SU-DHL-6 (cell line): ENCODE data around the gene OR2W3.

Experiments used
- H2AFZ ChIP-seq: fragments of 200-600 bp; sonication (generic); 2 replicates; pipeline ENCODE4 v1.6.1; 2014; ENCODE audit warnings: low read depth, mild to moderate bottlenecking, moderate library complexity, mixed read lengths, antibody characterized with exemption, low read length; ENCODE audit not compliant: severe bottlenecking
- H3F3A ChIP-seq: fragments of 200-600 bp; shearing (Covaris generic); 2 replicates; pipeline ENCODE4 v1.6.0; 2016; ENCODE audit warnings: antibody characterized with exemption, mild to moderate bottlenecking; ENCODE audit not compliant: insufficient read depth
- H3K27ac ChIP-seq: fragments of 200-600 bp; sonication (generic); 2 replicates; pipeline ENCODE4 v1.5.1; 2016; ENCODE audit warnings: low read depth, mild to moderate bottlenecking, low read length, moderate library complexity, mixed read lengths
- H3K27me3 ChIP-seq: fragments of 200-600 bp; sonication (generic), shearing (Covaris generic); 2 replicates; pipeline ENCODE4 v1.6.0; 2014; ENCODE audit warnings: mild to moderate bottlenecking, low read length
- H3K36me3 ChIP-seq: fragments of 200-600 bp; sonication (generic); 2 replicates; pipeline ENCODE4 v1.6.1; 2014; ENCODE audit warnings: mild to moderate bottlenecking, low read length, mixed read lengths
- H3K4me2 ChIP-seq: fragments of 300-600, 200-600 bp; shearing (Covaris generic), sonication (generic); 2 replicates; pipeline ENCODE4 v1.6.0; 2014; ENCODE audit warnings: low read length, low read depth, mild to moderate bottlenecking; ENCODE audit not compliant: poor library complexity, severe bottlenecking
- H3K4me3 ChIP-seq: fragments of 200-600 bp; sonication (generic); 2 replicates; pipeline ENCODE4 v1.5.1; 2014; ENCODE audit warnings: antibody characterized with exemption, low read length, mild to moderate bottlenecking, mixed read lengths; ENCODE audit not compliant: insufficient read depth, poor library complexity, severe bottlenecking
- H3K79me2 ChIP-seq: fragments of 200-600 bp; sonication (generic); 2 replicates; pipeline ENCODE4 v1.6.1; 2014; ENCODE audit warnings: mild to moderate bottlenecking, low read length, moderate library complexity; ENCODE audit not compliant: insufficient read depth
- H3K9ac ChIP-seq: fragments of 200-600 bp; sonication (generic); 2 replicates; pipeline ENCODE4 v1.7.0; 2014; ENCODE audit warnings: mild to moderate bottlenecking, low read length
- H3K9me2 ChIP-seq: fragments of 200-600 bp; sonication (generic); replicated peaks from 2 replicates; pipeline ENCODE4 v1.6.1; 2014; ENCODE audit warnings: low read length; ENCODE audit not compliant: insufficient read depth
- H3K9me3 ChIP-seq: fragments of 200-600 bp; sonication (generic); 2 replicates; pipeline ENCODE4 v1.6.1; 2014; ENCODE audit warnings: low read length, mixed read lengths; ENCODE audit not compliant: insufficient read depth
- H4K20me1 ChIP-seq: fragments of 200-600 bp; sonication (generic); 2 replicates; pipeline ENCODE4 v1.6.1; 2014; ENCODE audit warnings: low read depth, mild to moderate bottlenecking, antibody characterized with exemption, low read length, moderate library complexity, mixed read lengths
- CTCF ChIP-seq: fragments of 200-600 bp; sonication (generic); IDR thresholded peaks from one replicate; pipeline ENCODE4 v1.5.1; 2017; ENCODE audit warnings: antibody characterized with exemption, mild to moderate bottlenecking, low read length, moderate library complexity; ENCODE audit not compliant: insufficient read depth, poor library complexity, severe bottlenecking
- EZH2phosphoT487 ChIP-seq: fragments of 200-600 bp; sonication (generic), shearing (Covaris generic); conservative IDR thresholded peaks from 2 replicates; pipeline ENCODE4 v1.6.1; 2018; ENCODE audit warnings: mild to moderate bottlenecking, antibody characterized with exemption, low read length, moderate library complexity, mixed read lengths

Gene OR2W3

GRCh38 chr1:247914941-247915662 is 19.7 kb downstream of the OR2W3 start:
- Histone ChIP-seq H2AFZ (no peak overlapping the region), H3K4me2 (no peak overlapping the region)

GRCh38 chr1:247919952-247920351 is 24.6 kb downstream of the OR2W3 start, which contains the start of gene OR2T8:
Gene OR2T8 (plus strand): TSS chr1:247920252. CDS start chr1:247921018, 766 bp downstream.
- H4K20me1 ChIP-seq = no peaks in the 10 kb centered on the region
- no peaks in the 10 kb centered on the region for H3F3A ChIP-seq
- no peak within 1 kb of the TSS for H3K4me2 ChIP-seq
- H3K9me2 ChIP-seq = no peaks in the 10 kb centered on the region
- H3K36me3 ChIP-seq = no peaks in the 10 kb centered on the region
- H3K9me3 ChIP-seq = no peaks in the 10 kb centered on the region
- H3K27ac ChIP-seq = no peak within 1 kb of the TSS
- H3K79me2 ChIP-seq = no peaks in the 10 kb centered on the region
- H3K27me3 ChIP-seq = no peaks in the 10 kb centered on the region
- no peak within 1 kb of the TSS for H3K4me3 ChIP-seq
- no peak within 1 kb of the TSS for H3K9ac ChIP-seq
- no peak within 1 kb of the TSS for H2AFZ ChIP-seq
- TF ChIP-seq CTCF (no peak), EZH2phosphoT487 (no peak)

More at GRCh38 chr1:247914941-247915662, 19.7 kb downstream of the OR2W3 start:
- Histone ChIP-seq H3K27ac (no peak overlapping the region), H3K27me3 (no peaks in the 10 kb centered on the region), H3K79me2 (no peaks in the 10 kb centered on the region), H3K9ac (no peak overlapping the region), H4K20me1 (no peaks in the 10 kb centered on the region), H3K36me3 (no peaks in the 10 kb centered on the region), H3F3A (no peaks in the 10 kb centered on the region), H3K4me3 (no peak overlapping the region), H3K9me2 (no peaks in the 10 kb centered on the region), H3K9me3 (no peaks in the 10 kb centered on the region)
- TF ChIP-seq EZH2phosphoT487 (no peak), CTCF (no peak)

- Histone ChIP-seq H3K27me3 (no peaks in the 10 kb centered on the region), H3K9ac (no peak overlapping the region), H3K9me2 (no peaks in the 10 kb centered on the region), H3K36me3 (no peaks in the 10 kb centered on the region), H3K4me3 (no peak overlapping the region), H3K27ac (no peak overlapping the region), H4K20me1 (no peaks in the 10 kb centered on the region), H3K4me2 (no peak overlapping the region), H3K79me2 (no peaks in the 10 kb centered on the region), H3K9me3 (no peaks in the 10 kb centered on the region), H3F3A (no peaks in the 10 kb centered on the region), H2AFZ (no peak overlapping the region)
- no peak for TF ChIP-seq EZH2phosphoT487
- TF ChIP-seq CTCF = no peak
Observed at GRCh38 chr1:247923941-247924340, 28.6 kb downstream of the OR2W3 start.
